ENCODE measurements around the gene TMUB2. TPM values are rescaled to one million over a fixed set of nuclear protein-coding genes. Genes with fewer than 3 reads are reported as not detected.

TMUB2 gene
- polyA plus RNA-seq, 1 donor from 2014 or later: 59.9 TPM

DNA sequence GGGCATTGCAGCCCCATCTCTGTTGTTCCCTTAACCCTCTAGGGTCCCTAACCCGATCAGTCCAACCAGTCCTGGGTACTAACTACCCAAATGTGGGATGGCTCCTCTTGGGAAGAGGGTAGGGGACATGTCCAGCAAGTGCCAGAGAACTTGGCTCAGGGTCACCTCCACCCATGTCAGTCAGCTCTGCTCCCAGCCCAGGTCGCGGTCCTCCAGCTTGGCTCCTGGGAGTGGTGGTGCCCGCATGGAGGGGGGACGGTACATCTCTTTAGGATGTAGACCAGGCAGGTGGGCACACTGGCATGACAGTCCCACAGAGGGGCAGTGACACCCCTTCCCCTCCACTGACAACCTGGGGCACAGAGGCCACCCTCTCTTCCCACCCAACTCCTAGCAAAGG is 6.0 kb downstream of the TMUB2 start:
- H3K9me3 ChIP-seq (ENCODE audit: low read length): no peaks in the 10 kb centered on the region

DNA sequence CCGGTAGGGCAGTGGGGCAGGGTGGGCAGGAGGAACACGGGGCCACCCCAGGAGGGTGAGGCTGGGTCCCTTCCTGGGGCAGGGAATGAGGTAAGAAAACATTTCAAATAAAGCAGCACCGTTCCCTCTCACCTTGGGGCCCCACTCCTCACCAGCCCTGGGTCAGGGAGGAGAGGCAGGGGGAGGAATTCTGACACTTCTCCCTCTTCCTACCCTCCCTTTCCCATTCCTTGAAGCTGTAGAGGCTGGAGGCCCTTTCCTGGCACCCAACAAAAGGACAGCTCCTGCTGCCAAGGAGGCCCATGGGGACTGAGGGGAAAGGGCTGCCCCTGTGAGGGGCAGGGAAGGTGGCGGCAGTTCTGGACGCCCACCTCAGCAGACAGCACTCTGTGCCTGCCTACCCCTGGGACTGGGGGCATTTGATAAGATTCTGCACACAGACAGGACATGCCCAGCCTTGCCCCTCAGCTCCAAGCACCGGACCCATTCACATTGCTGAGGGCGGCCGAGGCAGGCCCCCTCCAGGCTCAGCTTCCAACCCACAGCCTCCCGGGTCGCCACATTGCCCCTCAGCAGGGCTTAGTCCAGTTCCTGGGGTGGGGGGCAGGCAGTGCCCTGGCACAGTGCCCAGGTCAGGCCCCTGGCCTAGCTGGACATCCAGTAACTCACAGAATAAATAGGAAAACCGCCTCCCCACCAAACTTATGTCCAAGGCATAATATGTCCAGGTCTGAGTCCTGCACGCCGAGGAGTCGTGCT is 6.7 kb downstream of the TMUB2 start:
- Histone ChIP-seq H3K4me2 (ENCODE audit: low read length) (no peak overlapping the region), H3F3A (ENCODE audit: insufficient read depth, low read length, poor library complexity, severe bottlenecking) (no peaks in the 10 kb centered on the region), H3K9me3 (ENCODE audit: low read length) (no peaks in the 10 kb centered on the region), H3K79me2 (replicated peaks; ENCODE audit: insufficient read depth, low read length) (peaks cover 24% of the 10 kb centered on the region), H3K9ac (ENCODE audit: low read length) (no peak overlapping the region), H3K36me3 (ENCODE audit: insufficient read depth, low read length) (peaks cover 10% of the 10 kb centered on the region), H2AFZ (ENCODE audit: low read depth, low read length) (no peak overlapping the region), H3K9me2 (ENCODE audit: insufficient read depth, low read length) (no peaks in the 10 kb centered on the region), H3K4me3 (ENCODE audit: low read length) (no peak overlapping the region), H3K27me3 (ENCODE audit: insufficient read depth, low read depth, low read length) (no peaks in the 10 kb centered on the region), H3K27ac (ENCODE audit: low read length) (no peak overlapping the region), H4K20me1 (ENCODE audit: insufficient read depth) (no peaks in the 10 kb centered on the region)
- TF ChIP-seq RAD21 (conservative IDR thresholded peaks at IDR 0.05) (no peak), SMC3 (conservative IDR thresholded peaks at IDR 0.05; ENCODE audit: poor library complexity) (no peak), MXI1 (conservative IDR thresholded peaks at IDR 0.05; ENCODE audit: poor library complexity, severe bottlenecking) (no peak), EP300 (conservative IDR thresholded peaks at IDR 0.05; ENCODE audit: poor library complexity, severe bottlenecking) (no peak), TAF1 (IDR thresholded peaks at IDR 0.05; ENCODE audit: low read depth) (no peak), POLR2AphosphoS5 (IDR thresholded peaks at IDR 0.05) (no peak), EZH2 (IDR thresholded peaks at IDR 0.05; ENCODE audit: borderline replicate concordance, insufficient read depth, low read length, poor library complexity, severe bottlenecking) (no peak)
- TF ChIP-seq, protein P1, sequence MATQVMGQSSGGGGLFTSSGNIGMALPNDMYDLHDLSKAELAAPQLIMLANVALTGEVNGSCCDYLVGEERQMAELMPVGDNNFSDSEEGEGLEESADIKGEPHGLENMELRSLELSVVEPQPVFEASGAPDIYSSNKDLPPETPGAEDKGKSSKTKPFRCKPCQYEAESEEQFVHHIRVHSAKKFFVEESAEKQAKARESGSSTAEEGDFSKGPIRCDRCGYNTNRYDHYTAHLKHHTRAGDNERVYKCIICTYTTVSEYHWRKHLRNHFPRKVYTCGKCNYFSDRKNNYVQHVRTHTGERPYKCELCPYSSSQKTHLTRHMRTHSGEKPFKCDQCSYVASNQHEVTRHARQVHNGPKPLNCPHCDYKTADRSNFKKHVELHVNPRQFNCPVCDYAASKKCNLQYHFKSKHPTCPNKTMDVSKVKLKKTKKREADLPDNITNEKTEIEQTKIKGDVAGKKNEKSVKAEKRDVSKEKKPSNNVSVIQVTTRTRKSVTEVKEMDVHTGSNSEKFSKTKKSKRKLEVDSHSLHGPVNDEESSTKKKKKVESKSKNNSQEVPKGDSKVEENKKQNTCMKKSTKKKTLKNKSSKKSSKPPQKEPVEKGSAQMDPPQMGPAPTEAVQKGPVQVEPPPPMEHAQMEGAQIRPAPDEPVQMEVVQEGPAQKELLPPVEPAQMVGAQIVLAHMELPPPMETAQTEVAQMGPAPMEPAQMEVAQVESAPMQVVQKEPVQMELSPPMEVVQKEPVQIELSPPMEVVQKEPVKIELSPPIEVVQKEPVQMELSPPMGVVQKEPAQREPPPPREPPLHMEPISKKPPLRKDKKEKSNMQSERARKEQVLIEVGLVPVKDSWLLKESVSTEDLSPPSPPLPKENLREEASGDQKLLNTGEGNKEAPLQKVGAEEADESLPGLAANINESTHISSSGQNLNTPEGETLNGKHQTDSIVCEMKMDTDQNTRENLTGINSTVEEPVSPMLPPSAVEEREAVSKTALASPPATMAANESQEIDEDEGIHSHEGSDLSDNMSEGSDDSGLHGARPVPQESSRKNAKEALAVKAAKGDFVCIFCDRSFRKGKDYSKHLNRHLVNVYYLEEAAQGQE (IDR thresholded peaks at IDR 0.05; ENCODE audit: borderline replicate concordance): no peak
- TF ChIP-seq, protein P2, sequence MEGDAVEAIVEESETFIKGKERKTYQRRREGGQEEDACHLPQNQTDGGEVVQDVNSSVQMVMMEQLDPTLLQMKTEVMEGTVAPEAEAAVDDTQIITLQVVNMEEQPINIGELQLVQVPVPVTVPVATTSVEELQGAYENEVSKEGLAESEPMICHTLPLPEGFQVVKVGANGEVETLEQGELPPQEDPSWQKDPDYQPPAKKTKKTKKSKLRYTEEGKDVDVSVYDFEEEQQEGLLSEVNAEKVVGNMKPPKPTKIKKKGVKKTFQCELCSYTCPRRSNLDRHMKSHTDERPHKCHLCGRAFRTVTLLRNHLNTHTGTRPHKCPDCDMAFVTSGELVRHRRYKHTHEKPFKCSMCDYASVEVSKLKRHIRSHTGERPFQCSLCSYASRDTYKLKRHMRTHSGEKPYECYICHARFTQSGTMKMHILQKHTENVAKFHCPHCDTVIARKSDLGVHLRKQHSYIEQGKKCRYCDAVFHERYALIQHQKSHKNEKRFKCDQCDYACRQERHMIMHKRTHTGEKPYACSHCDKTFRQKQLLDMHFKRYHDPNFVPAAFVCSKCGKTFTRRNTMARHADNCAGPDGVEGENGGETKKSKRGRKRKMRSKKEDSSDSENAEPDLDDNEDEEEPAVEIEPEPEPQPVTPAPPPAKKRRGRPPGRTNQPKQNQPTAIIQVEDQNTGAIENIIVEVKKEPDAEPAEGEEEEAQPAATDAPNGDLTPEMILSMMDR (IDR thresholded peaks at IDR 0.05; ENCODE audit: poor library complexity, severe bottlenecking): no peak

More for the DNA sequence above, 6.0 kb downstream of the TMUB2 start:
- Histone ChIP-seq H3K79me2 (replicated peaks; ENCODE audit: insufficient read depth, low read length) (peaks cover 24% of the 10 kb centered on the region), H3K27ac (ENCODE audit: low read length) (no peak overlapping the region), H3F3A (ENCODE audit: insufficient read depth, low read length, poor library complexity, severe bottlenecking) (no peaks in the 10 kb centered on the region), H2AFZ (ENCODE audit: low read depth, low read length) (no peak overlapping the region), H3K27me3 (ENCODE audit: insufficient read depth, low read depth, low read length) (no peaks in the 10 kb centered on the region), H4K20me1 (ENCODE audit: insufficient read depth) (no peaks in the 10 kb centered on the region), H3K36me3 (ENCODE audit: insufficient read depth, low read length) (peaks cover 10% of the 10 kb centered on the region), H3K9ac (ENCODE audit: low read length) (no peak overlapping the region), H3K4me2 (ENCODE audit: low read length) (no peak overlapping the region), H3K4me3 (ENCODE audit: low read length) (no peak overlapping the region), H3K9me2 (ENCODE audit: insufficient read depth, low read length) (no peaks in the 10 kb centered on the region)
- TF ChIP-seq, protein P2 (IDR thresholded peaks at IDR 0.05; ENCODE audit: poor library complexity, severe bottlenecking): no peak
- TF ChIP-seq TAF1 (IDR thresholded peaks at IDR 0.05; ENCODE audit: low read depth) (no peak), RAD21 (conservative IDR thresholded peaks at IDR 0.05) (no peak), EP300 (conservative IDR thresholded peaks at IDR 0.05; ENCODE audit: poor library complexity, severe bottlenecking) (no peak)
